ENCODE results near the gene ZFYVE28. TPM values are rescaled to one million over a fixed set of nuclear protein-coding genes. Genes with fewer than 3 reads are reported as not detected.

Gene ZFYVE28
- total RNA-seq, 3 donors from 2014 or later (not counting 1 experiment from before 2014, with no cell fraction given): 85.4 to 107 (median 104) TPM

DNA sequence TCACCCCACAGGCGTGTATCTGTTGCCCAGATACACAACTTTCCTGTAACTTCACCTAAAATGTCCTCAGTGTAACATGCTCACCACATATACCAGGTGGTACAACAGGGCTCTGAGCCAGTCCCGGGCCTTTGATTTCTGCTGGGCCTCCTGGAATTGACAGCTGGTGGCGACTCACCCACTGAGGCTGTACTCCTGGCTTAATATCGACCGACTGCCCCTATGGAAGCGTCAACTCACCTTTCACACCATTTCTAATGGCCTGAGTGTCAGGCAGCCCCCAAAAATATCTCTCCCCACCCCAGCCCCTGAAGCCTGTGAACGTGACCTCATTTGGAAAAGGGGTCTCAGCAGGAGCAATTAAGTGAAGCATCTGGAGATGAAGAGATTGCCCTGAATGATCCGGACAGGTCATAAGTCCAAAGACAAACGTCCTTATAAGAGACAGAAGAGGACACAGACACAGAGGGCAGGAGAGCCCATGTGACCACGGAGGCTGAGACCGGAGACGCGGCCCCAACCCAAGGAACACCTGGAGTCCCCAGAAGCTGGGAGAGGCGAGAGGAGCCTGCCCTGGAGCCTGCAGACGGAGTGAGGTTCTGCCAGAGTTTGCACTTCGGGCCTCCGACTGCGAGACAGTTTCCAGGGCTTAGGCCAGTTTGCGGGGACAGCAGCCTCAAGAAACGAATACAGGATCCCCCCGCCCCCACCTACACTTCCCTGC lies 144.0 kb downstream of the ZFYVE28 start:
- H3K4me1 Mint-ChIP-seq: peaks cover 4 to 16% of the 10 kb centered on the region in 2 donors
- H3K4me1 ChIP-seq (ENCODE audit: control insufficient read depth, insufficient read depth, low read length): peaks cover 15% of the 10 kb centered on the region
- H3K27me3 ChIP-seq (ENCODE audit: control insufficient read depth, insufficient read depth, low read length): no peaks in the 10 kb centered on the region
- ATAC-seq (no peak), DNase-seq (no peak)
- WGBS (ENCODE audit: insufficient coverage): 91% methylated on average over 21 of the region's 21 CpGs
- H3K9me3 ChIP-seq (ENCODE audit: control insufficient read depth, insufficient read depth, low read length): no peaks in the 10 kb centered on the region
- no peak overlapping the region for H3K4me3 ChIP-seq (ENCODE audit: low read length)
- TF ChIP-seq, protein P1, sequence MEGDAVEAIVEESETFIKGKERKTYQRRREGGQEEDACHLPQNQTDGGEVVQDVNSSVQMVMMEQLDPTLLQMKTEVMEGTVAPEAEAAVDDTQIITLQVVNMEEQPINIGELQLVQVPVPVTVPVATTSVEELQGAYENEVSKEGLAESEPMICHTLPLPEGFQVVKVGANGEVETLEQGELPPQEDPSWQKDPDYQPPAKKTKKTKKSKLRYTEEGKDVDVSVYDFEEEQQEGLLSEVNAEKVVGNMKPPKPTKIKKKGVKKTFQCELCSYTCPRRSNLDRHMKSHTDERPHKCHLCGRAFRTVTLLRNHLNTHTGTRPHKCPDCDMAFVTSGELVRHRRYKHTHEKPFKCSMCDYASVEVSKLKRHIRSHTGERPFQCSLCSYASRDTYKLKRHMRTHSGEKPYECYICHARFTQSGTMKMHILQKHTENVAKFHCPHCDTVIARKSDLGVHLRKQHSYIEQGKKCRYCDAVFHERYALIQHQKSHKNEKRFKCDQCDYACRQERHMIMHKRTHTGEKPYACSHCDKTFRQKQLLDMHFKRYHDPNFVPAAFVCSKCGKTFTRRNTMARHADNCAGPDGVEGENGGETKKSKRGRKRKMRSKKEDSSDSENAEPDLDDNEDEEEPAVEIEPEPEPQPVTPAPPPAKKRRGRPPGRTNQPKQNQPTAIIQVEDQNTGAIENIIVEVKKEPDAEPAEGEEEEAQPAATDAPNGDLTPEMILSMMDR (IDR thresholded peaks at IDR 0.05): no peak
- H3K9me3 Mint-ChIP-seq: no peaks in the 10 kb centered on the region
- intact Hi-C loops (cut with micrococcal nuclease): no loop called here
- H3K27ac Mint-ChIP-seq: no peak overlapping the region
- H3K36me3 Mint-ChIP-seq: no peaks in the 10 kb centered on the region
- no peak overlapping the region for H3K4me3 Mint-ChIP-seq
- no peak overlapping the region for H3K27ac ChIP-seq (ENCODE audit: low read length)
- no peaks in the 10 kb centered on the region for H3K36me3 ChIP-seq (ENCODE audit: control insufficient read depth, insufficient read depth, low read length)
- H3K27me3 Mint-ChIP-seq (ENCODE audit: low read depth in 2 of 2): no peaks in the 10 kb centered on the region

DNA sequence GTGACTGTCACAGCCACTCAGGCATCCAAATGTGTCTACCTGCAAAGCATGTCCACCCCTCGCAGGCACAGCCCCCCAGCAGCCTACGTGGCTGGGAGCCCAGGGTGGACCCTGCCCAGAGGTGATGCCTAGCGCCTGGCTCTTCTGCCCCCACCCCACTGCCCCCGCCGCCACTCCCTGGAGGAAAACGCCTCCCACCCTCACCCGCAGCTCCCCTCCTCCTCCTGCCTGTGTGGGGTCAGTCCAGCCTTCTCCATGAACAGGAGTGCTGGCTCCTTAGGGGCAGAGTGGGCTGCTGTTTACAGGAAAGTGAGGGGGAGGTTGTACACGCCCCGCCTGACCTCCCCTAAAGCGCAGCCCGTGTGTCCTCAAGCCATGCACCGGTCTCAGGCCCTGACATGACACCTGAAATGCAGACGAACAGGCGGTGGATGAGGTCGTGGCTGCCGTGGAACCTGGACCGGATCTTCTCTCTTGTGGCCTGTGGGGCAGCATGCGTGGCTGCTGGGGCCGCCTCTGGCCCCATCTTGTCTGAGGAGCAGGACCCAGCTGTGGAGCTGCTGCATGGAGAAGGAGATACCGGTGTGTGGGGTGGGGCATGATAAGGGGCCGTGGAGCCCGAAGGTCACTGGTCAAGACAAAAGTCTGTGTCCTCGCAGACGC lies 144.7 kb downstream of the ZFYVE28 start:
- WGBS (ENCODE audit: insufficient coverage): 89% methylated on average over 22 of the region's 24 CpGs
- Mint-ChIP-seq H3K4me3 (no peak overlapping the region), H3K9me3 (no peaks in the 10 kb centered on the region), H3K27ac (no peak overlapping the region), H3K27me3 (ENCODE audit: low read depth in 2 of 2) (no peaks in the 10 kb centered on the region), H3K4me1 (peaks cover 4 to 15% of the 10 kb centered on the region in 2 donors), H3K36me3 (no peaks in the 10 kb centered on the region)
- Histone ChIP-seq H3K9me3 (ENCODE audit: control insufficient read depth, insufficient read depth, low read length) (no peaks in the 10 kb centered on the region), H3K27ac (ENCODE audit: low read length) (no peak overlapping the region), H3K4me1 (ENCODE audit: control insufficient read depth, insufficient read depth, low read length) (peaks cover 15% of the 10 kb centered on the region), H3K36me3 (ENCODE audit: control insufficient read depth, insufficient read depth, low read length) (no peaks in the 10 kb centered on the region), H3K27me3 (ENCODE audit: control insufficient read depth, insufficient read depth, low read length) (no peaks in the 10 kb centered on the region), H3K4me3 (ENCODE audit: low read length) (no peak overlapping the region)
- DNase-seq (no peak), ATAC-seq (no peak)
- intact Hi-C loops (cut with micrococcal nuclease): no loop called here
- TF ChIP-seq, protein P1 (IDR thresholded peaks at IDR 0.05): no peak

DNA sequence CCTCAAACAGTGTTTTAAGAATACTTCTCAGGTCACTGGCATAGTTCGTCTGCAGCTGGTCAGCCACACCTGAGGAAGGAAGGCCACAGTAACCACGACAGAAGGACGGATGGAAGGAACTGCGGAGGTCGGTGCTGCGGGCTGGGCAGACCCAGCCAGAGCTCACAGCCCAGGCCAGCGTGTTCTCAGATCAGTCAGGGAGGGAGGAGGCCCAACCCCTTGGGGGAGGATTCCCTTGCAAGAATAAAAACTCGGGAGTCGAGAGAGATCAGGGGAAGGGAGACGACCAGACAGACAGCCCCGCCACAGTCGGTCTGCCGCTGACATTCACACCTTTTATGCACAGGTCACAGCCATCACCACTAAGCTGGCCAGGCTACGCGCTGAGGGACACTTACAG lies 145.2 kb downstream of the ZFYVE28 start:
- TF ChIP-seq, protein P1 (IDR thresholded peaks at IDR 0.05): no peak
- intact Hi-C loops (cut with micrococcal nuclease): no loop called here
- ATAC-seq (peak in 1 of 3 donors; percentile 26), DNase-seq (no peak)
- Histone ChIP-seq H3K27me3 (ENCODE audit: control insufficient read depth, insufficient read depth, low read length) (no peaks in the 10 kb centered on the region), H3K27ac (ENCODE audit: low read length) (no peak overlapping the region), H3K9me3 (ENCODE audit: control insufficient read depth, insufficient read depth, low read length) (no peaks in the 10 kb centered on the region), H3K4me1 (ENCODE audit: control insufficient read depth, insufficient read depth, low read length) (peaks cover 15% of the 10 kb centered on the region), H3K4me3 (ENCODE audit: low read length) (no peak overlapping the region), H3K36me3 (ENCODE audit: control insufficient read depth, insufficient read depth, low read length) (no peaks in the 10 kb centered on the region)
- H3K27ac Mint-ChIP-seq: no peak overlapping the region
- no peaks in the 10 kb centered on the region for H3K27me3 Mint-ChIP-seq (ENCODE audit: low read depth in 2 of 2)
- 55% methylated on average over 15 of the region's 15 CpGs for WGBS (ENCODE audit: insufficient coverage)
- H3K9me3 Mint-ChIP-seq: no peaks in the 10 kb centered on the region
- H3K36me3 Mint-ChIP-seq: no peaks in the 10 kb centered on the region
- no peak overlapping the region for H3K4me3 Mint-ChIP-seq
- peaks cover 4 to 15% of the 10 kb centered on the region in 2 donors for H3K4me1 Mint-ChIP-seq

All from natural killer cell (primary cell).